ENCODE results near the gene CFAP54. TPM values are rescaled to one million over a fixed set of nuclear protein-coding genes. Genes with fewer than 3 reads are reported as not detected.

CFAP54 gene
- total RNA-seq, 1 experiment from 2014 or later = 0.64 TPM

DNA sequence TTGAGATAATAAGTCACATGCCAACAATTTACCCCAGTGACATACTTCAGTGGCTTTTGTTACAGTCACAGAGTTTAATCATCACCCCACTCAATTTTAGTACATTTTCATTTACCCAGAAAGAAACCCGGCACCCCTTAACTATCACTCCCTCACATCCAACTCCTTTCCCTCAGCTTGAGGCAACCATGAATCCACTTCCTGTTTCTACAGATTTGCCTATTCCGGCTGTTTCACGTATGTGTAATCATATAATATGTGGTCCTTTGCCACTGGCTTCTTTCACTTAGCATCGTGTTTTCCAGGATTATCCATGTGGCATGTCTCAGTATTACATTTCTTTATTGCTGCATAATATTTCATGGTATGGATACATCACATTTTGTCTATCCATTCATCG lies 147.5 kb downstream of the CFAP54 start:
- H3K27me3 ChIP-seq (ENCODE audit: control insufficient read depth, insufficient read depth, low read length) = no peaks in the 10 kb centered on the region
- ATAC-seq = no peak
- POLR2A ChIA-PET = no interaction called here
- H3K9me3 ChIP-seq (ENCODE audit: control insufficient read depth, insufficient read depth, low read depth, low read length) = no peaks in the 10 kb centered on the region
- CTCF ChIA-PET = no interaction called here
- H3K4me1 ChIP-seq (ENCODE audit: control insufficient read depth, insufficient read depth, low read length) = no peaks in the 10 kb centered on the region
- H3K4me3 ChIP-seq (ENCODE audit: low read depth in 2 of 2, low read length in 2 of 2) = no peak overlapping the region
- TF ChIP-seq TCF7L2 (IDR thresholded peaks at IDR 0.05; ENCODE audit: low read depth, low read length) = no peak
- TF ChIP-seq POLR2AphosphoS5 (IDR thresholded peaks at IDR 0.05; ENCODE audit: low read depth, low read length) = no peak
- TF ChIP-seq CTCF (IDR thresholded peaks at IDR 0.05) = no peak
- TF ChIP-seq, protein P1, sequence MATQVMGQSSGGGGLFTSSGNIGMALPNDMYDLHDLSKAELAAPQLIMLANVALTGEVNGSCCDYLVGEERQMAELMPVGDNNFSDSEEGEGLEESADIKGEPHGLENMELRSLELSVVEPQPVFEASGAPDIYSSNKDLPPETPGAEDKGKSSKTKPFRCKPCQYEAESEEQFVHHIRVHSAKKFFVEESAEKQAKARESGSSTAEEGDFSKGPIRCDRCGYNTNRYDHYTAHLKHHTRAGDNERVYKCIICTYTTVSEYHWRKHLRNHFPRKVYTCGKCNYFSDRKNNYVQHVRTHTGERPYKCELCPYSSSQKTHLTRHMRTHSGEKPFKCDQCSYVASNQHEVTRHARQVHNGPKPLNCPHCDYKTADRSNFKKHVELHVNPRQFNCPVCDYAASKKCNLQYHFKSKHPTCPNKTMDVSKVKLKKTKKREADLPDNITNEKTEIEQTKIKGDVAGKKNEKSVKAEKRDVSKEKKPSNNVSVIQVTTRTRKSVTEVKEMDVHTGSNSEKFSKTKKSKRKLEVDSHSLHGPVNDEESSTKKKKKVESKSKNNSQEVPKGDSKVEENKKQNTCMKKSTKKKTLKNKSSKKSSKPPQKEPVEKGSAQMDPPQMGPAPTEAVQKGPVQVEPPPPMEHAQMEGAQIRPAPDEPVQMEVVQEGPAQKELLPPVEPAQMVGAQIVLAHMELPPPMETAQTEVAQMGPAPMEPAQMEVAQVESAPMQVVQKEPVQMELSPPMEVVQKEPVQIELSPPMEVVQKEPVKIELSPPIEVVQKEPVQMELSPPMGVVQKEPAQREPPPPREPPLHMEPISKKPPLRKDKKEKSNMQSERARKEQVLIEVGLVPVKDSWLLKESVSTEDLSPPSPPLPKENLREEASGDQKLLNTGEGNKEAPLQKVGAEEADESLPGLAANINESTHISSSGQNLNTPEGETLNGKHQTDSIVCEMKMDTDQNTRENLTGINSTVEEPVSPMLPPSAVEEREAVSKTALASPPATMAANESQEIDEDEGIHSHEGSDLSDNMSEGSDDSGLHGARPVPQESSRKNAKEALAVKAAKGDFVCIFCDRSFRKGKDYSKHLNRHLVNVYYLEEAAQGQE (IDR thresholded peaks at IDR 0.05; ENCODE audit: insufficient read depth in 1 of 2, low read depth in 2 of 2, low read length in 1 of 2) = no peak
- no peak for TF ChIP-seq SIN3A (IDR thresholded peaks at IDR 0.05; ENCODE audit: borderline replicate concordance, insufficient read depth, low read depth, low read length)
- in situ Hi-C loops (cut with HindIII; ENCODE audit: low pct_unique_long_range_greater_than_20kb, low sequenced_read_pairs) (no loop called here), intact Hi-C loops (cut with micrococcal nuclease; ENCODE audit: unreplicated experiment) (no loop called here)
- H3K27ac ChIP-seq (ENCODE audit: low read length) = no peak overlapping the region
- DNase-seq (ENCODE audit: low read depth, low spot score) = no peak
- BruUV-seq (replicated peaks) = no TSS peak
- H3K36me3 ChIP-seq (ENCODE audit: control insufficient read depth, insufficient read depth, low read length) = no peaks in the 10 kb centered on the region

GRCh38 chr12:96648923-96649322 lies 159.5 kb downstream of the CFAP54 start:
- no peak overlapping the region for H3K4me3 ChIP-seq (ENCODE audit: low read depth in 2 of 2, low read length in 2 of 2)
- TF ChIP-seq, protein P1 (IDR thresholded peaks at IDR 0.05; ENCODE audit: insufficient read depth in 1 of 2, low read depth in 2 of 2, low read length in 1 of 2) = no peak
- TF ChIP-seq POLR2AphosphoS5 (IDR thresholded peaks at IDR 0.05; ENCODE audit: low read depth, low read length) (no peak), CTCF (IDR thresholded peaks at IDR 0.05) (no peak), TCF7L2 (IDR thresholded peaks at IDR 0.05; ENCODE audit: low read depth, low read length) (no peak), SIN3A (IDR thresholded peaks at IDR 0.05; ENCODE audit: borderline replicate concordance, insufficient read depth, low read depth, low read length) (no peak)
- no peaks in the 10 kb centered on the region; the same call in 1 of the 2 replicates for H3K27me3 ChIP-seq (ENCODE audit: control insufficient read depth, insufficient read depth, low read length)
- DNase-seq (ENCODE audit: low read depth, low spot score) (no peak), ATAC-seq (no peak)
- no peaks in the 10 kb centered on the region for H3K9me3 ChIP-seq (ENCODE audit: control insufficient read depth, insufficient read depth, low read depth, low read length)
- in situ Hi-C loops (cut with HindIII; ENCODE audit: low pct_unique_long_range_greater_than_20kb, low sequenced_read_pairs) (no loop called here), intact Hi-C loops (cut with micrococcal nuclease; ENCODE audit: unreplicated experiment) (no loop called here)
- H3K27ac ChIP-seq (ENCODE audit: low read length) = no peak overlapping the region
- H3K4me1 ChIP-seq (ENCODE audit: control insufficient read depth, insufficient read depth, low read length) = no peaks in the 10 kb centered on the region
- no TSS peak for BruUV-seq (replicated peaks)
- POLR2A ChIA-PET = no interaction called here
- H3K36me3 ChIP-seq (ENCODE audit: control insufficient read depth, insufficient read depth, low read length) = no peaks in the 10 kb centered on the region
- CTCF ChIA-PET = no interaction called here
